Neural cell (in vitro differentiated cells): ENCODE measurements around the gene CCNJL. TPM values are rescaled to one million over a fixed set of nuclear protein-coding genes. Genes with fewer than 3 reads are reported as not detected.

Experiments
- H2AFZ ChIP-seq: fragments of 200-600, 300-800 bp; sonication (generic), shearing (Covaris generic); 2 replicates; pipeline ENCODE4 v1.6.0; 2014; ENCODE audit warnings: low read depth, mild to moderate bottlenecking, antibody characterized with exemption, low read length, moderate library complexity
- H3F3A ChIP-seq: fragments of 200-600 bp; shearing (Covaris generic); 2 replicates; pipeline ENCODE4 v1.6.1; 2016; ENCODE audit warnings: mild to moderate bottlenecking, moderate library complexity, mixed read lengths, antibody characterized with exemption, low read length; ENCODE audit not compliant: insufficient read depth, poor library complexity, severe bottlenecking
- H3K27ac ChIP-seq: fragments of 200-600, 300-800 bp; sonication (generic), shearing (Covaris generic); 2 replicates; pipeline ENCODE4 v1.5.1; 2014; ENCODE audit warnings: mild to moderate bottlenecking, low read length, moderate library complexity
- H3K27me3 ChIP-seq: fragments of 300-800, 200-600 bp; sonication (generic), shearing (Covaris generic); 2 replicates; pipeline ENCODE4 v1.6.0; 2014; ENCODE audit warnings: mild to moderate bottlenecking, low read depth, low read length, moderate library complexity; ENCODE audit not compliant: insufficient read depth
- H3K36me3 ChIP-seq: fragments of 300-800, 200-600 bp; sonication (generic), shearing (Covaris generic); 2 replicates; pipeline ENCODE4 v1.5.1; 2014; ENCODE audit warnings: mild to moderate bottlenecking, antibody characterized with exemption, low read length, moderate library complexity; ENCODE audit not compliant: insufficient read depth
- H3K4me2 ChIP-seq: fragments of 300-800, 200-600 bp; sonication (generic), shearing (Covaris generic); 2 replicates; pipeline ENCODE4 v1.6.0; 2014; ENCODE audit warnings: mild to moderate bottlenecking, low read length
- H3K4me3 ChIP-seq: fragments of 300-800, 200-600 bp; sonication (generic), shearing (Covaris generic); 2 replicates; pipeline ENCODE4 v1.5.1; 2014; ENCODE audit warnings: mild to moderate bottlenecking, low read length, moderate library complexity
- H3K79me2 ChIP-seq: fragments of 200-600 bp; shearing (Covaris generic); replicated peaks from 2 replicates; pipeline ENCODE4 v1.6.0; 2014; ENCODE audit warnings: mild to moderate bottlenecking, low read length, moderate library complexity; ENCODE audit not compliant: insufficient read depth
- H3K9ac ChIP-seq: fragments of 300-800, 200-600 bp; sonication (generic), shearing (Covaris generic); 2 replicates; pipeline ENCODE4 v1.6.1; 2016; ENCODE audit warnings: mild to moderate bottlenecking, low read length, mixed read lengths
- H3K9me2 ChIP-seq: fragments of 200-600 bp; shearing (Covaris generic); 2 replicates; pipeline ENCODE4 v1.6.1; 2016; ENCODE audit warnings: mild to moderate bottlenecking, low read length, mixed read lengths; ENCODE audit not compliant: insufficient read depth
- H3K9me3 ChIP-seq: fragments of 200-600, 300-800 bp; sonication (generic), shearing (Covaris generic); 2 replicates; pipeline ENCODE4 v1.6.1; 2016; ENCODE audit warnings: mild to moderate bottlenecking, mixed run types, low read length, moderate library complexity, mixed read lengths
- H4K20me1 ChIP-seq: fragments of 200-600 bp; shearing (Covaris generic); 2 replicates; pipeline ENCODE4 v1.6.1; 2016; ENCODE audit warnings: mild to moderate bottlenecking, mixed run types; ENCODE audit not compliant: insufficient read depth
- EP300 ChIP-seq: fragments of 450-650 bp; conservative IDR thresholded peaks from 2 replicates; pipeline ENCODE4 v1.6.1; 2014; ENCODE audit warnings: antibody characterized with exemption, mild to moderate bottlenecking, moderate library complexity; ENCODE audit not compliant: poor library complexity, severe bottlenecking
- EZH2 ChIP-seq: fragments of 200-600, 300-800 bp; shearing (Covaris generic), sonication (generic); IDR thresholded peaks from 2 replicates; pipeline ENCODE4 v1.6.1; 2014; ENCODE audit warnings: antibody characterized with exemption, low read length, borderline replicate concordance, mild to moderate bottlenecking; ENCODE audit not compliant: insufficient read depth, poor library complexity, severe bottlenecking
- MXI1 ChIP-seq: fragments of 450-650 bp; conservative IDR thresholded peaks from 2 replicates; pipeline ENCODE4 v1.6.1; 2014; ENCODE audit warnings: antibody characterized with exemption, mild to moderate bottlenecking; ENCODE audit not compliant: poor library complexity, severe bottlenecking
- POLR2AphosphoS5 ChIP-seq: IDR thresholded peaks from 2 replicates; pipeline ENCODE4 v1.6.1; 2012
- RAD21 ChIP-seq: fragments of 450-650 bp; conservative IDR thresholded peaks from 2 replicates; pipeline ENCODE4 v1.6.1; 2014; ENCODE audit warnings: antibody characterized with exemption, mild to moderate bottlenecking, moderate library complexity
- REST ChIP-seq: IDR thresholded peaks from 2 replicates; pipeline ENCODE4 v1.6.1; 2012; ENCODE audit warnings: borderline replicate concordance
- SMC3 ChIP-seq: fragments of 450-650 bp; conservative IDR thresholded peaks from 2 replicates; pipeline ENCODE4 v1.6.1; 2014; ENCODE audit warnings: antibody characterized with exemption, mild to moderate bottlenecking, moderate library complexity; ENCODE audit not compliant: poor library complexity
- TAF1 ChIP-seq: IDR thresholded peaks from 2 replicates; pipeline ENCODE4 v1.6.1; 2012; ENCODE audit warnings: low read depth
- polyA plus RNA-seq: library from polyadenylated mRNA; depleted of rRNA; stranded (reverse); fragments of >200 nt; gene quantifications from 2 replicates; pipeline ENCODE4 v1.2.3, GENCODE V29; 2014
- TF ChIP-seq, protein P1 (sequence below): fragments of 450-650 bp; IDR thresholded peaks from 2 replicates; pipeline ENCODE4 v1.5.1; 2014; ENCODE audit warnings: antibody characterized with exemption, mild to moderate bottlenecking, moderate library complexity; ENCODE audit not compliant: poor library complexity, severe bottlenecking

Gene CCNJL
- polyA plus RNA-seq, 1 donor from 2014 or later: 0.84 TPM

- TF ChIP-seq EP300: no peak
- TF ChIP-seq POLR2AphosphoS5: no peak
- TF ChIP-seq MXI1: no peak
- TF ChIP-seq REST: no peak
- no peak for TF ChIP-seq RAD21
- TF ChIP-seq, protein P1, sequence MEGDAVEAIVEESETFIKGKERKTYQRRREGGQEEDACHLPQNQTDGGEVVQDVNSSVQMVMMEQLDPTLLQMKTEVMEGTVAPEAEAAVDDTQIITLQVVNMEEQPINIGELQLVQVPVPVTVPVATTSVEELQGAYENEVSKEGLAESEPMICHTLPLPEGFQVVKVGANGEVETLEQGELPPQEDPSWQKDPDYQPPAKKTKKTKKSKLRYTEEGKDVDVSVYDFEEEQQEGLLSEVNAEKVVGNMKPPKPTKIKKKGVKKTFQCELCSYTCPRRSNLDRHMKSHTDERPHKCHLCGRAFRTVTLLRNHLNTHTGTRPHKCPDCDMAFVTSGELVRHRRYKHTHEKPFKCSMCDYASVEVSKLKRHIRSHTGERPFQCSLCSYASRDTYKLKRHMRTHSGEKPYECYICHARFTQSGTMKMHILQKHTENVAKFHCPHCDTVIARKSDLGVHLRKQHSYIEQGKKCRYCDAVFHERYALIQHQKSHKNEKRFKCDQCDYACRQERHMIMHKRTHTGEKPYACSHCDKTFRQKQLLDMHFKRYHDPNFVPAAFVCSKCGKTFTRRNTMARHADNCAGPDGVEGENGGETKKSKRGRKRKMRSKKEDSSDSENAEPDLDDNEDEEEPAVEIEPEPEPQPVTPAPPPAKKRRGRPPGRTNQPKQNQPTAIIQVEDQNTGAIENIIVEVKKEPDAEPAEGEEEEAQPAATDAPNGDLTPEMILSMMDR: no peak
- no peak for TF ChIP-seq TAF1
- TF ChIP-seq SMC3: no peak
- TF ChIP-seq EZH2: no peak
- no peak overlapping the region for H3K4me2 ChIP-seq
These were observed 3.6 kb upstream of the CCNJL start for GRCh38 chr5:160315968-160316367.

GRCh38 chr5:160312960-160313727 is 780 bp upstream of the CCNJL start:
- Histone ChIP-seq H3K4me2 (peak overlapping the region; percentile 22), H2AFZ (peak overlapping the region; percentile 80), H3K9me3 (no peaks in the 10 kb centered on the region), H3K9ac (peak overlapping the region; percentile 54), H4K20me1 (no peaks in the 10 kb centered on the region), H3K36me3 (no peaks in the 10 kb centered on the region), H3K27me3 (peaks cover 6% of the 10 kb centered on the region), H3K27ac (no peak overlapping the region), H3F3A (no peaks in the 10 kb centered on the region), H3K9me2 (no peaks in the 10 kb centered on the region), H3K4me3 (peak overlapping the region; percentile 88), H3K79me2 (peaks cover 11% of the 10 kb centered on the region)
- no peak for TF ChIP-seq SMC3
- TF ChIP-seq EP300: no peak
- no peak for TF ChIP-seq POLR2AphosphoS5
- TF ChIP-seq RAD21: no peak
- TF ChIP-seq TAF1: no peak
- TF ChIP-seq EZH2: no peak
- TF ChIP-seq REST: no peak
- TF ChIP-seq MXI1: no peak
- TF ChIP-seq, protein P1: no peak

More at GRCh38 chr5:160315968-160316367, 3.6 kb upstream of the CCNJL start:
- H3K4me3 ChIP-seq: no peak overlapping the region
- H3F3A ChIP-seq: no peaks in the 10 kb centered on the region
- no peaks in the 10 kb centered on the region for H3K36me3 ChIP-seq
- no peaks in the 10 kb centered on the region for H4K20me1 ChIP-seq
- peaks cover 6% of the 10 kb centered on the region for H3K27me3 ChIP-seq
- no peak overlapping the region for H3K9ac ChIP-seq
- no peaks in the 10 kb centered on the region for H3K9me3 ChIP-seq
- no peak overlapping the region for H2AFZ ChIP-seq
- peaks cover 11% of the 10 kb centered on the region for H3K79me2 ChIP-seq
- H3K9me2 ChIP-seq: no peaks in the 10 kb centered on the region
- no peak overlapping the region for H3K27ac ChIP-seq
